AG09309 (cell line): ENCODE results near the gene MRPL4.
A peak's percentile ranks its signal among the peaks of the same experiment; 100 is the strongest.

ENCODE experiments used
- DNase-seq: peaks from one replicate; pipeline ENCODE4 v3.0.0-alpha.2; 2010; ENCODE audit warnings: low read depth
- H3K4me3 ChIP-seq: 2 replicates; pipeline ENCODE4 v1.5.1; 2011; ENCODE audit warnings: mild to moderate bottlenecking, low read depth, low read length, moderate library complexity; ENCODE audit not compliant: control insufficient read depth
- TF ChIP-seq, protein P1 (sequence below): IDR thresholded peaks from 2 replicates; pipeline ENCODE4 v1.5.1; 2011; ENCODE audit warnings: mild to moderate bottlenecking, low read depth, low read length, inconsistent platforms; ENCODE audit not compliant: insufficient read depth, control insufficient read depth; ENCODE audit errors: missing control alignments

MRPL4 gene

DNA sequence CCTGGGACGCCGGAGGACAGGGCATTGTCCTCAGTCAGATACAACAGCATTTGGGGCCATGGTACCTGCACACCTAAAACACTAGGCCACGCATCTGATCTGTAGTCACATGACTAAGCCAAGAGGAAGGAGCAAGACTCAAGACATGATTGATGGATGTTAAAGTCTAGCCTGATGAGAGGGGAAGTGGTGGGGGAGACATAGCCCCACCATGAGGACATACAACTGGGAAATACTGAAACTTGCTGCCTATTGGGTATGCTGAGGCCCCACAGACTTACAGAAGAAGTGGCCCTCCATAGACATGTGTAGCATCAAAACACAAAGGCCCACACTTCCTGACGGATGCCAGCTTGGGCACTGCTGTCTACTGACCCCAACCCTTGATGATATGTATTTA is 33.4 kb downstream of the MRPL4 start:
- no peak overlapping the region for H3K4me3 ChIP-seq
- no peak for DNase-seq
- TF ChIP-seq, protein P1, sequence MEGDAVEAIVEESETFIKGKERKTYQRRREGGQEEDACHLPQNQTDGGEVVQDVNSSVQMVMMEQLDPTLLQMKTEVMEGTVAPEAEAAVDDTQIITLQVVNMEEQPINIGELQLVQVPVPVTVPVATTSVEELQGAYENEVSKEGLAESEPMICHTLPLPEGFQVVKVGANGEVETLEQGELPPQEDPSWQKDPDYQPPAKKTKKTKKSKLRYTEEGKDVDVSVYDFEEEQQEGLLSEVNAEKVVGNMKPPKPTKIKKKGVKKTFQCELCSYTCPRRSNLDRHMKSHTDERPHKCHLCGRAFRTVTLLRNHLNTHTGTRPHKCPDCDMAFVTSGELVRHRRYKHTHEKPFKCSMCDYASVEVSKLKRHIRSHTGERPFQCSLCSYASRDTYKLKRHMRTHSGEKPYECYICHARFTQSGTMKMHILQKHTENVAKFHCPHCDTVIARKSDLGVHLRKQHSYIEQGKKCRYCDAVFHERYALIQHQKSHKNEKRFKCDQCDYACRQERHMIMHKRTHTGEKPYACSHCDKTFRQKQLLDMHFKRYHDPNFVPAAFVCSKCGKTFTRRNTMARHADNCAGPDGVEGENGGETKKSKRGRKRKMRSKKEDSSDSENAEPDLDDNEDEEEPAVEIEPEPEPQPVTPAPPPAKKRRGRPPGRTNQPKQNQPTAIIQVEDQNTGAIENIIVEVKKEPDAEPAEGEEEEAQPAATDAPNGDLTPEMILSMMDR = no peak

DNA sequence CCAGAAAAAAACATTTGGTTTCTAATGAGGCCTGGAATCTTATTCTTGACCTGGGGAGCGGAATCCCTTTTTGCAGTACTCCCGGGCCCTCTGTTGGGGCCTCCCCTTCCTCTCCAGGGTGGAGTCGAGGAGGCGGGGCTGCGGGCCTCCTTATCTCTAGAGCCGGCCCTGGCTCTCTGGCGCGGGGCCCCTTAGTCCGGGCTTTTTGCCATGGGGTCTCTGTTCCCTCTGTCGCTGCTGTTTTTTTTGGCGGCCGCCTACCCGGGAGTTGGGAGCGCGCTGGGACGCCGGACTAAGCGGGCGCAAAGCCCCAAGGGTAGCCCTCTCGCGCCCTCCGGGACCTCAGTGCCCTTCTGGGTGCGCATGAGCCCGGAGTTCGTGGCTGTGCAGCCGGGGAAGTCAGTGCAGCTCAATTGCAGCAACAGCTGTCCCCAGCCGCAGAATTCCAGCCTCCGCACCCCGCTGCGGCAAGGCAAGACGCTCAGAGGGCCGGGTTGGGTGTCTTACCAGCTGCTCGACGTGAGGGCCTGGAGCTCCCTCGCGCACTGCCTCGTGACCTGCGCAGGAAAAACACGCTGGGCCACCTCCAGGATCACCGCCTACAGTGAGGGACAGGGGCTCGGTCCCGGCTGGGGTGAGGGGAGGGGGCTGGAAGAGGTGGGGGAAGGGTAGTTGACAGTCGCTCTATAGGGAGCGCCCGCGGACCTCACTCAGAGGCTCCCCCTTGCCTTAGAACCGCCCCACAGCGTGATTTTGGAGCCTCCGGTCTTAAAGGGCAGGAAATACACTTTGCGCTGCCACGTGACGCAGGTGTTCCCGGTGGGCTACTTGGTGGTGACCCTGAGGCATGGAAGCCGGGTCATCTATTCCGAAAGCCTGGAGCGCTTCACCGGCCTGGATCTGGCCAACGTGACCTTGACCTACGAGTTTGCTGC is 35.1 kb downstream of the MRPL4 start, which contains the start of gene ICAM4:
Gene ICAM4 (plus strand): TSS at position 153 of the 935 bp plus-strand sequence. CDS start 58 bp downstream, at position 211.
- DNase-seq = no peak
- H3K4me3 ChIP-seq = no peak within 1 kb of the TSS
- TF ChIP-seq, protein P1 = no peak

DNA sequence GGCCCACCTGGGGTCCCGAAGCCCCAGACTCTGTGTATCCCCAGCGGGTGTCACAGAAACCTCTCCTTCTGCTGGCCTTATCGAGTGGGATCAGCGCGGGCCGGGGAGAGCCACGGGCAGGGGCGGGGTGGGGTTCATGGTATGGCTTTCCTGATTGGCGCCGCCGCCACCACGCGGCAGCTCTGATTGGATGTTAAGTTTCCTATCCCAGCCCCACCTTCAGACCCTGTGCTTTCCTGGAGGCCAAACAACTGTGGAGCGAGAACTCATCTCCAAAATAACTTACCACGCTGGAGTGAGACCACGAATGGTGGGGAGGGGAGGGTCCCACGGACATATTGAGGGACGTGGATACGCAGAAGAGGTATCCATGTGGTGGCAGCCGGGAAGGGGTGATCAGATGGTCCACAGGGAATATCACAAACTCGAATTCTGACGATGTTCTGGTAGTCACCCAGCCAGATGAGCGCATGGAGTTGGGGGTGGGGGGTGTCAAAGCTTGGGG is 36.7 kb downstream of the MRPL4 start:
- TF ChIP-seq, protein P1 = no peak
- H3K4me3 ChIP-seq = peak overlapping the region; percentile 59

DNA sequence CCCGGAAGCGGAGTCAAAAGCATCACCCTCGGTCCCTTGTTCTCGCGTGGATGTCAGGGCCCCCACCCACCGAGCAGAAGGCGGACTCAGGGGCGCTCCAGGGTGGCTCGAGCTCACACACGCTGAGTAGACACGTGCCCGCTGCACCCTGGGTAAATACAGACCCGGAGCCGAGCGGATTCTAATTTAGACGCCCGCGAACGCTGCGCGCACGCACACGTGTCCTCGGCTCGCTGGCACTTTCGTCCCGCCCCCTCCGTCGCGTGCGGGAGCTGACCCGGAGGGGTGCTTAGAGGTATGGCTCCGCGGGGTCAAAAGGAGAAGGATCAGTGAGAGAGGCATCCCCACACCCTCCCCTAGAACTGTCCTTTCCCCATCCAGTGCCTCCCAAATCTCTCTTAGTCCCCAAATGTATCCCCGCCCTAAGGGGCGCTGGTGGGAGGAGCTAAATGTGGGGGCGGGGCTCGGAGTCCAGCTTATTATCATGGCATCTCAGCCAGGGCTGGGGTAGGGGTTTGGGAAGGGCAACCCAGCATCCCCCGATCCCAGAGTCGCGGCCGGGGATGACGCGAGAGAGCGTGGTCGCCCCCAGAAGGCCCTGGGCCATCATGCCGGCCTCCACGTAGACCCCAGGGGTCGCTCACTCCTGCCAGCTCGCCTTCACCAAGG is 37.3 kb downstream of the MRPL4 start:
- no peak for DNase-seq
- TF ChIP-seq, protein P1 = no peak
- H3K4me3 ChIP-seq = peak overlapping the region; percentile 59

More for the DNA sequence above, 36.7 kb downstream of the MRPL4 start:
- DNase-seq = no peak

DNA sequence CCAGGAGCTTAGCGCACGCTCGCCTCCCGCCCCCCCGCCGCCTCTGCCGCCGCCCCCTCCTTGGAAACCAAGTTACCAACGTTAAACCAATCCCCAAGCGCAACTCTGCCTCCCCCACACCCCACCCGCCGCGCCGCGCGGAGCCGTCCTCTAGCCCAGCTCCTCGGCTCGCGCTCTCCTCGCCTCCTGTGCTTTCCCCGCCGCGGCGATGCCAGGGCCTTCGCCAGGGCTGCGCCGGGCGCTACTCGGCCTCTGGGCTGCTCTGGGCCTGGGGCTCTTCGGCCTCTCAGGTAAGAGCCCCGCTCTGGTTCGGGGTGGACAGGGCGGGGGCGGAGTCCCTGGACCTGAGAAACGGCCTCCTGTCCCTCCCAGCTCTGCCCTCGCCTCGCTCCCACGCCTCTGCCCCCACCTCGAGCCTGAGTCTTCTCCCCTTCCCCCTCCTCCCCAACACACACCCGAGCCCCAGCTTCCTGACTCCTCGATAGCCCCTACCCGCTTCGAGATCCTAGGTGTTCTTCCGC is 37.9 kb downstream of the MRPL4 start, which contains the start of gene ICAM5:
Gene ICAM5 (plus strand): TSS at position 117 of the 521 bp plus-strand sequence. CDS start 92 bp downstream, at position 209.
- DNase-seq = no peak
- peak within 1 kb of the TSS; percentile 59 for H3K4me3 ChIP-seq
- TF ChIP-seq, protein P1 = no peak

DNA sequence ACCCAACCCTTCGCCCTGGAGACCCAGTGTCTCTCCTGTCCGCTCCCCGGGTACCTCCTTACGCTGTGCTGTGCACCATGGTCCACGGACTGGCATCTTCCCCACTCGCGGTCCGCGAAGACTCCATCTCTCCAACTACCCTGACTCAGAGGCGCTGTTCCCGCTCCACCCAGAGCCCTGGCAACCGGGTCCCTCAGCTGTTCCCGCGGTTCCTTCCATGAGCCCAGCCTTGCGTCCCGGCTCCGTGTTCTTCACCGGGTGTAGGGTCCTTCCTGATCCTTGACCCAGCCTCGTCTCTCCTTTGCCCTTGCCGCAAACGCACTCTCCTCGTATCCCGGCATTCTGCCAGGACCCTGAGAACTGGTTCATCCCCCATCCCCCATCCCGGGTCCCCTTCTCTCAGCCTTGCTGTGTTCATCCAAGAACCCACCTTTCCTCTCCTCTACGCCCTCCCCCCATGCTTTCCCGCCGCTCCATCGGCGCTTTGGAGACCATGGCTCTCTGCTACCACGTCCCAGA is 38.4 kb downstream of the MRPL4 start:
- peak overlapping the region; percentile 59 for H3K4me3 ChIP-seq
- TF ChIP-seq, protein P1 = no peak
- no peak for DNase-seq
